ENCODE measurements around the gene B9D1.

The B9D1 gene

GRCh38 chr17:19313066-19313745 lies 49.3 kb downstream of the B9D1 start:
- H3K4me3 ChIP-seq (ENCODE audit: low read depth, low read length) = no peak overlapping the region
- DNase-seq (ENCODE audit: low read depth) = no peak
- TF ChIP-seq, protein P1, sequence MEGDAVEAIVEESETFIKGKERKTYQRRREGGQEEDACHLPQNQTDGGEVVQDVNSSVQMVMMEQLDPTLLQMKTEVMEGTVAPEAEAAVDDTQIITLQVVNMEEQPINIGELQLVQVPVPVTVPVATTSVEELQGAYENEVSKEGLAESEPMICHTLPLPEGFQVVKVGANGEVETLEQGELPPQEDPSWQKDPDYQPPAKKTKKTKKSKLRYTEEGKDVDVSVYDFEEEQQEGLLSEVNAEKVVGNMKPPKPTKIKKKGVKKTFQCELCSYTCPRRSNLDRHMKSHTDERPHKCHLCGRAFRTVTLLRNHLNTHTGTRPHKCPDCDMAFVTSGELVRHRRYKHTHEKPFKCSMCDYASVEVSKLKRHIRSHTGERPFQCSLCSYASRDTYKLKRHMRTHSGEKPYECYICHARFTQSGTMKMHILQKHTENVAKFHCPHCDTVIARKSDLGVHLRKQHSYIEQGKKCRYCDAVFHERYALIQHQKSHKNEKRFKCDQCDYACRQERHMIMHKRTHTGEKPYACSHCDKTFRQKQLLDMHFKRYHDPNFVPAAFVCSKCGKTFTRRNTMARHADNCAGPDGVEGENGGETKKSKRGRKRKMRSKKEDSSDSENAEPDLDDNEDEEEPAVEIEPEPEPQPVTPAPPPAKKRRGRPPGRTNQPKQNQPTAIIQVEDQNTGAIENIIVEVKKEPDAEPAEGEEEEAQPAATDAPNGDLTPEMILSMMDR (conservative IDR thresholded peaks at IDR 0.05; ENCODE audit: low read depth, low read length) = no peak

DNA sequence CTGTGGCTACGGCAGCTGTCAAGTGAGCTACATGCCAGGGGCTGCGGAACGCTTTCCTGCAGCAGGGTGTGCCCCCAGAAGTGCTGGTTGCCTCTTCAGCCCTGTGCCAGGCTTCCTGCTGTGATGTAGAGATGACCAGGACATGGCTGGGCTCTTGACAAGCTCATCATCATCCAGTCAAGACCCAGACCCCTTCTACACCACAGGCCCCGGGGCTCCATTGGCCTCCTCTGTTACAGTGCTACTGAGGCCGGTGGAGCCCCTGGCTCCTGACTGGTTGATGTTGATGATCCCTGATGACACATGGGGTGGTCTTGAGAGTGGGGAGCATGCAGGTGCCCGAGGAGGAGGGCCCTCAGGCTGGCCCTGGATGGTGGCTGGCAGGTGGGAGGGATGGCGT lies 50.1 kb downstream of the B9D1 start:
- H3K4me3 ChIP-seq (ENCODE audit: low read depth, low read length) = no peak overlapping the region
- TF ChIP-seq, protein P1 (conservative IDR thresholded peaks at IDR 0.05; ENCODE audit: low read depth, low read length) = no peak
- DNase-seq (ENCODE audit: low read depth) = no peak

- peak; percentile 39 for DNase-seq (ENCODE audit: low read depth)
- no peak overlapping the region for H3K4me3 ChIP-seq (ENCODE audit: low read depth, low read length)
- TF ChIP-seq, protein P1 (conservative IDR thresholded peaks at IDR 0.05; ENCODE audit: low read depth, low read length) = no peak
Observed at GRCh38 chr17:19311421-19312215, 50.9 kb downstream of the B9D1 start.

DNA sequence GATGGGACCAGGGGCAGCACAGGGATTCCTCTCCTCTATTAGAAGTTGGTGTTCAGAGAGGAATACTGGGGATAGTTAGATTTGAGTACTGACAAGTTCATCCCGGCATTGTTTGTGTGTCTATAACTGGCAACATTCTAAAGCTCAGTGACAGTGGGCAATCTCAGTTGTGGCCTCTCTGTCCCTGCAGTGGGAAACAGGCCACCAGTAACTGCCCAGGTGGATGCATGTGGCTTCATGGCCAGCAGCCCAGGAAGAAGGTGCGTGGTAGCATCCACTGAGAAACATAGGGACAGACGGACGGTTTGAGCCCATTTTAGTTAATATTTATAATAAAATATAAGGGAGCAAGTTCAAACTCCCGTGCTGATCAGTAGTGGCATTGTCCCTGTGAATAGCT lies 51.5 kb downstream of the B9D1 start:
- TF ChIP-seq, protein P1 (conservative IDR thresholded peaks at IDR 0.05; ENCODE audit: low read depth, low read length) = no peak
- no peak for DNase-seq (ENCODE audit: low read depth)
- no peak overlapping the region for H3K4me3 ChIP-seq (ENCODE audit: low read depth, low read length)

DNA sequence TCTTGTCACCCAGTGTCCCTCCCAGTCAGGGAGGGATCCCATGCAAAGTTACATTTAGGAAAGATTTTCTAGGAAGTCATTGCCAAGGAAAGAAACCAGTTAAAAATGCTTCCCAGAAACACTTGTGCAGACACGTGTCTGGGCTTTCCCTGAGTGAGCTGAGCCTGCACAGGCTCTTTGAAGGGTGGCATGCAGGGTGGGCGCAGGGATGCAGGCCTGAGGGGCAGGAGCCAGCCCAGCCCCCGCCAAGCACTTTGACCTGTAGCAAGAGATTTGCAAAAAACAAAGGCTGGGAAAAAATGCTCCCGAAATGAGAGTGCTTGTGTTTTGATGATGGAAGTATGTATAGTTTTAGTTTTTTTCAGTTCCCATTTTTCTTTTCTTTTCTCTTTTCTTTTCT lies 52.4 kb downstream of the B9D1 start:
- no peak overlapping the region for H3K4me3 ChIP-seq (ENCODE audit: low read depth, low read length)
- TF ChIP-seq, protein P1 (conservative IDR thresholded peaks at IDR 0.05; ENCODE audit: low read depth, low read length) = no peak
- DNase-seq (ENCODE audit: low read depth) = no peak

DNA sequence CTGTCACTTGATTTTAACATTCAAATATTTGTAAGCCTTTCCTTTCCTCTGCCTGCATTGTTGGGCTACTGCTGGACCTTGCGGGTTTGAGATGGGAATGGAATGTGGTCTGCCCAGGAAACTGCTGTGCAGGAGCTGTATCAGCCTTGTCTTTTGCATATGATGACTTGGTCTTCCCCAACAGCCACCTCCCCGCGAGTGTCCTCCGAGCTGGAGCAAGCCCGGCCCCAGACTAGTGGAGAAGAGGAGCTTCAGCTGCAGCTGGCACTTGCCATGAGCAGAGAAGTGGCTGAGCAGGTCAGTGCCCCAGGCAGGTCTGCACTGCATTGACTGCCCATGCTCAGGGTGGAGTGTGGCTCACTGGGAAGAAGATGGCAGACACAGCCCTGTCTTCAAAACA lies 52.8 kb downstream of the B9D1 start:
- H3K4me3 ChIP-seq (ENCODE audit: low read depth, low read length) = no peak overlapping the region
- DNase-seq (ENCODE audit: low read depth) = no peak
- TF ChIP-seq, protein P1 (conservative IDR thresholded peaks at IDR 0.05; ENCODE audit: low read depth, low read length) = no peak
